Urinary bladder (tissue), 4 donors: ENCODE measurements around the gene RPS8. TPM values are rescaled to one million over a fixed set of nuclear protein-coding genes. Genes with fewer than 3 reads are reported as not detected.
"Not testable (repeated sequence)": the region's sequence is repeated elsewhere in the genome, so short reads cannot be mapped to it uniquely, and the experiment has no call there.

Experiments
- DNase-seq: peaks from one replicate; pipeline ENCODE4 v3.0.0-alpha.2; 2015; ENCODE audit errors: extremely low spot score
- H3K27ac ChIP-seq: one replicate; pipeline ENCODE4 v1.5.1; 2013; ENCODE audit warnings: low read depth, mild to moderate bottlenecking, moderate library complexity
- H3K36me3 ChIP-seq: one replicate; pipeline ENCODE4 v1.6.1; 2013; ENCODE audit warnings: mild to moderate bottlenecking, moderate library complexity; ENCODE audit not compliant: insufficient read depth
- H3K4me1 ChIP-seq: one replicate; pipeline ENCODE4 v1.6.1; 2013; ENCODE audit warnings: mild to moderate bottlenecking, moderate library complexity; ENCODE audit not compliant: insufficient read depth
- H3K4me3 ChIP-seq: one replicate; pipeline ENCODE4 v1.5.1; 2013; ENCODE audit warnings: low read depth, low read length
- WGBS: extraction: QIAGEN DNeasy Blood & Tissue Kit; methylation state at CpG from one replicate; pipeline ENCODE4 v1.1.7; 2013; 5-methylcytosine and 5-hydroxymethylcytosine counted together
- polyA plus RNA-seq: library from polyadenylated mRNA; stranded (reverse); fragments of 200-250 nt; gene quantifications from one replicate; pipeline ENCODE4 v1.2.3, GENCODE V29; 2013
- total RNA-seq: library from RNA; depleted of rRNA; stranded (reverse); fragments of >200 nt; gene quantifications from one replicate; pipeline ENCODE4 v1.2.3, GENCODE V29; 2014
- donor health status: healthy with polysubstance abuse.
- donor health status: healthy.

Gene RPS8
- total and polyA plus RNA-seq, 2 donors: 1,711 to 2,358 TPM

DNA sequence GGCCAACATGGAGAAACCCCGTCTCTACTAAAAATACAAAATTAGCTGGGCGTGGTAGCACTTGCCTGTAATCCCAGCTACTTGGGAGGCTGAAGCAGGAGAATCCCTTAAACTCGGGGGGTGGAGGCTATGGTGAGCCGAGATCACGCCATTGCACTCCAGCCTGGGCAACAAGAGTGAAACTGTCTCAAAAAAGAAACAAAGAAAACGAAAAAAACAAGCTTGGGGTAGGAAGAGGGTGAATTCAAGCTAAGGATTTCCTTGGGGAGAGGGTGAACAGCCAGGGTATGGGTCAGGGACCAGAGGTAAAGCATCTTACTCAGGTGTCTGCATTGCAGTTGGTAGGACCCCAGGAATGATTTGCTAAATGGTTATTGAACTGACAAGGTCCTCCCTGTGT is 8.9 kb upstream of the RPS8 start:
- not testable (repeated sequence) for H3K27ac ChIP-seq, H3K4me1 ChIP-seq, DNase-seq, H3K4me3 ChIP-seq, H3K36me3 ChIP-seq
- WGBS: 96% methylated on average over 6 of the region's 6 CpGs

DNA sequence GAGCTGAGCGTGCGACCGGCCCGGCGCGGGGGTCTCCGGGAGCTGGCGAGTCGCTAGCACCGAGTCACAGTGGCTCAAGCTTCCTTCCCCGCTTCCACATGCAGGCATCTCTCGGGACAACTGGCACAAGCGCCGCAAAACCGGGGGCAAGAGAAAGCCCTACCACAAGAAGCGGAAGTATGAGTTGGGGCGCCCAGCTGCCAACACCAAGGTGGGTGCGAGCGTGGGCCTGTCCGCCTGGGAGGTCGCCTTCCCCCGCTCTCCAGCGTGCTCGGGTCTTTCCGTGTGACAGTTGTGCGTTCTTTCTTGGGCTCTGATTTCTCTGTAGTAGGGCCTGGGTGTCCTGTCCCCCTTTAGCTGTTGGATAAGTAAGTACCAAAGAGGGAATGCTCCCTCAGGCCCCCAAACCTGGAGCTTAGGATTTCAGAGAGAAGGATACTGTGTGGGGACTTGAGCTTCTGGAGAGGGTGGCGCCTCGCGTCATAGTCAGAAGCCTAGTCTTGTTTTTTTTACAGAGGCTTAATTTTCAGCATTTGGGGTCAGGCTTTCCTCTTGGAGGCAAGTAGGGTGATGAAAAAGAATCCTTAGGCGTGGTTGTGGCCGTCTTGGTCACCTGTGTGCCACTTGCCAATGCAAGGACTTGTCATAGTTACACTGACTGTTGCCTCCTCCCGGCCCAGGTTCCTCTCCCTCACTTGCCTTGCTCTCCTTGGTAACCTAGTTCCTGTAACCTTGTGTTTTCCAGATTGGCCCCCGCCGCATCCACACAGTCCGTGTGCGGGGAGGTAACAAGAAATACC is 790 bp downstream of the RPS8 start:
- H3K4me1 ChIP-seq: no peaks in the 10 kb centered on the region
- H3K36me3 ChIP-seq: no peaks in the 10 kb centered on the region
- 6% methylated on average over 36 of the region's 36 CpGs for WGBS
- H3K27ac ChIP-seq: peak overlapping the region; percentile 87
- peak overlapping the region; percentile 79 for H3K4me3 ChIP-seq
- no peak for DNase-seq

DNA sequence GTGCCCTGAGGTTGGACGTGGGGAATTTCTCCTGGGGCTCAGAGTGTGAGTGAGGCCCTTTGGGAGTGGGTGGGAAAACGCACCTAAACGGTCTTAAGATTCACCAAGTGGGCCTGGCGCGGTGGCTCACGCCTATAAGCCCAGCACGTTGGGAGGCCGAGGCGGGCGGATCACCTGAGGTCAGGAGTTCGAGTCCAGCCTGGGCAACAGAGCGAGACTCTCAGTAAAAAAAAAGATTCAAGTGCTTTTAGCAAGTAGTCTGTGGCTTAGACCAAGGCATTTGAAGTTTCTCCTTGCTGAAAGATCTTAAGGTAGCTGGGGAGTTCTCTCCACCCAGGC is 1.4 kb downstream of the RPS8 start:
- WGBS: 51% methylated on average over 12 of the region's 12 CpGs
- no peaks in the 10 kb centered on the region for H3K4me1 ChIP-seq
- H3K36me3 ChIP-seq: no peaks in the 10 kb centered on the region
- H3K27ac ChIP-seq: peak overlapping the region; percentile 87
- DNase-seq: no peak
- H3K4me3 ChIP-seq: peak overlapping the region; percentile 79

DNA sequence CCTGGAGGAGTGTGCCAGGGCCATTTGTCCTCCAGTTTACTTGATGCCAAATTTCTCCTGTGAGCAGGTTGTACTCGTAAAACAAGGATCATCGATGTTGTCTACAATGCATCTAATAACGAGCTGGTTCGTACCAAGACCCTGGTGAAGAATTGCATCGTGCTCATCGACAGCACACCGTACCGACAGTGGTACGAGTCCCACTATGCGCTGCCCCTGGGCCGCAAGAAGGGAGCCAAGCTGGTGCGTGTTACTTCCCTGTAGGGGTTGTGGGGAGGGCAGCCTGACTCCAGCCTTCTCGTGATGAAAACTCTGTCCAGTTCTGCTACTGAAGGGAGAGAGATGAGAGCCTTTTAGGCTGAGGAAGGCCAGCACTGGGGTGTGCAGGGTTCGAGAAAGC is 2.2 kb downstream of the RPS8 start:
- Histone ChIP-seq H3K36me3 (no peaks in the 10 kb centered on the region), H3K4me1 (no peaks in the 10 kb centered on the region), H3K4me3 (no peak overlapping the region), H3K27ac (no peak overlapping the region)
- WGBS: 81% methylated on average over 14 of the region's 14 CpGs
- DNase-seq: no peak

DNA sequence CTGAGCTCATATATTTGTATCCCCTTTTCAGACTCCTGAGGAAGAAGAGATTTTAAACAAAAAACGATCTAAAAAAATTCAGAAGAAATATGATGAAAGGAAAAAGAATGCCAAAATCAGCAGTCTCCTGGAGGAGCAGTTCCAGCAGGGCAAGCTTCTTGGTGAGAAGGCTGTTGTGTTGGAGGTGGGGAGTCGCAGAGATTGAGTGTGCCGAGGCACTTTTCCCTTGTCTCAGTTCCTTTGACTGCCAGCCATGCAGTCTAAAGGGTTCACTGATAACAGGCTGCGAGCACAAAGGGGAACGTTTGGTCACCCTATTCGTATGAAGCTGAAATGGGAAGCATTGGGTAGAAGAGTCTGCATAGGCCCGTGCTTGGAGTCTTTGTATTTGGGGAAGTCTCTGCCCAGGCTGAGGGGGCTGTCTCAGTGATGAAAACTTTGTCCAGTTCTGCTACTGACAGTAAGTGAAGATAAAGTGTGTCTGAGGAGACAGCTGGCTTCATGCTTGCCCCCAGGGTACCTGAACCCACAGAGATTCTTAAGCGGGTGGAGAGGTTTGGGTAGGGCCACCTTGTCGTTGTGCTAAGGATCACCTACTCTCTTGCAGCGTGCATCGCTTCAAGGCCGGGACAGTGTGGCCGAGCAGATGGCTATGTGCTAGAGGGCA is 2.8 kb downstream of the RPS8 start:
- Histone ChIP-seq H3K4me3 (no peak overlapping the region), H3K4me1 (no peaks in the 10 kb centered on the region), H3K27ac (no peak overlapping the region), H3K36me3 (no peaks in the 10 kb centered on the region)
- WGBS: 78% methylated on average over 13 of the region's 13 CpGs
- DNase-seq: no peak

DNA sequence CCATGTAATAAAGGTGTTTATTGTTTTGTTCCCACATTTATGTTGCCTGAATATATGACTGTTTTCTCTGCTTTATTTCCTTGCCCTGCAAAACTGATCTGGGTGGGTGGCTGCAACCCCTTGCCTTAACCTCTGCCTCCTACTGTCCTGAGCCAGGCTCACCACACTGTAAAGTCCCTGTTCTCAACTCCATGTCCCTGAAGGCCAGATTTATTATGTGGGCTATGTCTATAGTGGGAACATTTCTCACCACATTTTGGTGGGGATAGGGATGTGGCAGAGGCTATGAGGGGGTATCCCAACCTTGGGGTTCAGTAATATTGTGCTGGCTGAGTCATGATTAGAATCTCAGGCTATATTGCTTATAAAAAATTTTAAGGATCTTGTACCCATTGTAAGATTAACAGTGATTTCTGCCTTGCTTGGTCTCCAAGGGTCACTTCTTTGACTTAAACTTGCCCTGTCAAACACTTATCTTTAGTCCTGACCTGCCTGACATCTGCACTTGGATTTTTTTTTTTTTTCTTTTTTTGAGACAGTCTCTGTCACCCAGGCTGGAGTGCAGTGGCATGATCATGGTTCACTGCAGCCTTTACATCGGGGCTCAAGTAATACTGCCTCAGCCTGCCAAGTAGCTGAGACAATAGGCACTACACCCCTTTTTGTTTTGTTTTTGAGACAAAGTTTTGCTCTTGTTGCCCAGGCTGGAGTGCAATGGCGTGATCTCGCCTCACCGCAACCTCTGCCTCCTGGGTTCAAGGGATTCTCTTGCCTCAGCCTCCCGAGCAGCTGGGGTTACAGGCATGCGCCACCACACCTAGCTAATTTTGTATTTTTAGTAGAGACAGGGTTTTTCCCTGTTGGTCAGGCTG is 3.6 kb downstream of the RPS8 start:
- H3K27ac ChIP-seq: no peak overlapping the region
- no peak for DNase-seq
- WGBS: 94% methylated on average over 6 of the region's 6 CpGs
- no peaks in the 10 kb centered on the region for H3K36me3 ChIP-seq
- no peaks in the 10 kb centered on the region for H3K4me1 ChIP-seq
- H3K4me3 ChIP-seq: no peak overlapping the region

DNA sequence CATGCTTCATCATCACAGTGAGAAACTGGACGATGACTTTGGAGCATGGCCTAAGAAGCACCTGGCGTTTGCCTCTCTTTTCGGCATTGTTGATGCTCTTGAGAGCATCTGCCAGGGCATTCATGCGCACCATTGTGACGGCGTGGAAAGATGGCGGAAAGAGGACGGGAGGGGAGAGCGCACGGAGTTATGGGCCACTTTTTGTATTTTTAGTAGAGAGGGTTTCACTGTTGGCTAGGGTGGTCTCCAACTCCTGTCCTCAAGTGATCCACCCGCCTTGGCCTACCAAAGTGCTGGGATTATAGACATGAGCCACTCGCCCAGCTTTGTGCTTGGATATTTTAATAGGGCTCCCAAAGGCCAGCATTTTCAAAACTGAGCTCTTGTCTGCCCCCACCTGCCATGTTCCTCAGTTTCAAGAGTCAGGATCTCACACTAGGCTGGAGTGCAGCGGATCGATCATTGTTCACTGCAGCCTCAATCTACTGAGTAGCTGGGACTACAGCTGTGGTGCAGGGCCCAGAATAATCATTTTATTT is 5.3 kb downstream of the RPS8 start:
- Histone ChIP-seq H3K4me3 (no peak overlapping the region), H3K4me1 (no peaks in the 10 kb centered on the region), H3K36me3 (no peaks in the 10 kb centered on the region), H3K27ac (no peak overlapping the region)
- WGBS: 93% methylated on average over 14 of the region's 14 CpGs
- DNase-seq: no peak

DNA sequence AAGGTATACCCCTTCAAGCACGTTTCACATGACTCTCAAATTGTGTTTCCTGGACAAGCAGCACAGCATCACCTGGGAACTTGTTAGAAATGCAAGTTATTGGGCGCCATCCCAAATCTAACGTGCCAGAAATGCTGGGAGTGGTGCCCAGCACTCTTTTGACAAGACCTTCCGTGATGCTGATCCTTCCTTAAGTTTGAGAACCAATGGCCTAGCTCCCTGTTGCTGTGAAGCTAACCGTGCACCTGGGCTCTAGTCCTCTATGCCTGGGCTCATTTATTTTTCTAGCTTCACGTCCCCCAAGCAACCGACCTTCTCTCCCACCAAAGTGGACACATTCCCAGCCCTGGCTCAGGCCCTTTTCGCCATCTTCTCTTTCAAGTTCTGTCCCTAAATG is 8.4 kb downstream of the RPS8 start:
- no peaks in the 10 kb centered on the region for H3K4me1 ChIP-seq
- WGBS: 49% methylated on average over 8 of the region's 8 CpGs
- H3K36me3 ChIP-seq: no peaks in the 10 kb centered on the region
- no peak overlapping the region for H3K27ac ChIP-seq
- peak overlapping the region; percentile 43 for H3K4me3 ChIP-seq
- no peak for DNase-seq

DNA sequence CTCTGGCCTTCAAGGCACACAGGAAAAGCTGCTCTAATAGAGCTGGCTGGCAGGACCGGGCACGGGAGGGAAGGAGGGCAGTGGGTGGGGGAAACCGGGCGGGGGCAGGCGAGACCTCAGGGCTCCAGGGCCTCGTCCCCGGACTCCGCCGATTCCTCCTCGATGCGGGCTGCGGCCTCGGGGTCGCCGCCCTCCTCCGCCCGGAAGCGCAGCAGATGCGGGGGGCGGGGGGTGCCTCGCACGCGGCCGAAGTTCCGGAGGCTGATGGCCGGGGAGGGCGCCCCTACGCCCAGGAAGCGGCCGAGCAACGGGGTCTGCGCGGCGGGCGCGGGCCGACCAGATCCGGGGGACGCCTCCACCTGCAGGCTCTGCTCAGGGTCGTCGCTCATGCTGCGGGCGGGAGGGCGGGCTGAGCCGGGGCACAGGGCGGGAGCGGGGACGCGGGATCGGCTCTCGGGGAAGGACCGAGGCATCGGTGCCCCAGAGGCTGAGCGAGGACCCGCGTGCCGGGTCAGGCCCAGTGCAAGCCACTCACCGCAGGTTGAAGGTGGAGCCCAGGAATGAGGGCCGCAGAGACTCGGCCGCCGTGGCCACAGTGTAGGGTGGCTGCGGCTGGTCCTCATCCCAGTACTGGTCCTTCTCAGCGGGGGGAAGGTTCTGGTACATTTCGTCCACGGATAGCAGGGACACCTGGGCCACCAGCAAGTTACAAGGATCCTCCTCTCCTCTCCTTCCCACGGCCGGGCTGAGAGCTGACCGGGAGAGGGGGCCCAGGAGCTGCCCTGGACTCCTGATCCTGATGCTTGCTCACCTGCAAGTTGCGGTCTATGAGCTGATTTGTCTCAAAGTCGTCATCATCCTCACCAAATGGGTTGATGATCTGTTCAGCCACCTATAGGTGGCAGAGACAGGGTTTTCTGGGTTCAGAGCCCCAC is 9.0 kb downstream of the RPS8 start:
- peak overlapping the region; percentile 43 for H3K4me3 ChIP-seq
- 7% methylated on average over 71 of the region's 71 CpGs for WGBS
- no peak for DNase-seq
- H3K36me3 ChIP-seq: no peaks in the 10 kb centered on the region
- H3K27ac ChIP-seq: no peak overlapping the region
- no peaks in the 10 kb centered on the region for H3K4me1 ChIP-seq

DNA sequence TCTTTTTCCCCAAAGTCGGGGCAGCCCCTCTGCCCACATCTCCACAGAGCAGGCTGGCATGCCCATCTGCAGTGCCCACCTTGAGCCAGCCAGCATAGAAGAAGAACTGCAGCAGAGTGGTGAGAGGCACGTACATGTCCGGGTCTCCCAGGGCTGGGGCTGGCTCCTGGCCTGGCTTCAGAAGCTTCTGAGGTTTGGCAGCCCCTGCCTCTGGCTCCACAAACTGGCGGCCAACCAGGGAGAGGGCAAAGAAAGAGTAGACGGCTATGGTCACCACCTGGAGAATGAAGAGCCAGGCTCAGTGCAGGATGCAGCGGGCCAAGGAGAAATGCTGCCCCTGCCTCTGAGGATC is 9.7 kb downstream of the RPS8 start:
- H3K27ac ChIP-seq: no peak overlapping the region
- H3K4me3 ChIP-seq: no peak overlapping the region
- H3K36me3 ChIP-seq: no peaks in the 10 kb centered on the region
- no peaks in the 10 kb centered on the region for H3K4me1 ChIP-seq
- no peak for DNase-seq
- 81% methylated on average over 6 of the region's 6 CpGs for WGBS

DNA sequence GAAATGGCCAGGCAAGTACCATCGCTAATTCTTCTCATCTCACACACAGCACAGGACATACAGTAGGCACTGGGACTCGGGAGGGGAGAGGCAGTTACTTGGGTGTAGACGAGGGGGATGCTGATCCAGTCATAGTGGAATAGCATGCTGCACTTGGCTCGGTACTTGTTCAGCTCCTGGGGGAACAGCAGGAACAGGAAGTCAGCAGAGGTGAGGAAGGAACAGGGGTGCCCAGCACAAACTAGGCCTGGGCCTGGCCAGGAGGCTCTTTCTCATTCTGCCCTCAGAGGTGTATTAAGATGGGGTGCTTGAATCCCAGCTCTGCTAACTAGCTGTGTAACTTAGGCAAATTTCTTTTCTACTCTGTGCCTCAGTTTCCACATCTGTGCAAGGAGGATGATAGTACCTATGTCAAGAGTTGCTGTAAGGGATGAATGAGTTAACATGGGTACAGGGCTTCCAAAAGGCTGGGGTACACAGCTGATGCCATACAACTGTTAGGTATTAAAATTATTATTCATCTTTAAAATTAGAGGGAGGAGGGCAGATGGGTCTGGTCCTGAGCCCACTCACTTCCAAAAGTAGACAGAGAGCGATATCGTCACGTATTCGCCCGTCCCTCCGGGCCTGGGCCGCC is 10.3 kb downstream of the RPS8 start:
- H3K4me1 ChIP-seq: no peaks in the 10 kb centered on the region
- H3K27ac ChIP-seq: no peak overlapping the region
- H3K36me3 ChIP-seq: no peaks in the 10 kb centered on the region
- 42% methylated on average over 11 of the region's 11 CpGs for WGBS
- DNase-seq: no peak
- H3K4me3 ChIP-seq: no peak overlapping the region

DNA sequence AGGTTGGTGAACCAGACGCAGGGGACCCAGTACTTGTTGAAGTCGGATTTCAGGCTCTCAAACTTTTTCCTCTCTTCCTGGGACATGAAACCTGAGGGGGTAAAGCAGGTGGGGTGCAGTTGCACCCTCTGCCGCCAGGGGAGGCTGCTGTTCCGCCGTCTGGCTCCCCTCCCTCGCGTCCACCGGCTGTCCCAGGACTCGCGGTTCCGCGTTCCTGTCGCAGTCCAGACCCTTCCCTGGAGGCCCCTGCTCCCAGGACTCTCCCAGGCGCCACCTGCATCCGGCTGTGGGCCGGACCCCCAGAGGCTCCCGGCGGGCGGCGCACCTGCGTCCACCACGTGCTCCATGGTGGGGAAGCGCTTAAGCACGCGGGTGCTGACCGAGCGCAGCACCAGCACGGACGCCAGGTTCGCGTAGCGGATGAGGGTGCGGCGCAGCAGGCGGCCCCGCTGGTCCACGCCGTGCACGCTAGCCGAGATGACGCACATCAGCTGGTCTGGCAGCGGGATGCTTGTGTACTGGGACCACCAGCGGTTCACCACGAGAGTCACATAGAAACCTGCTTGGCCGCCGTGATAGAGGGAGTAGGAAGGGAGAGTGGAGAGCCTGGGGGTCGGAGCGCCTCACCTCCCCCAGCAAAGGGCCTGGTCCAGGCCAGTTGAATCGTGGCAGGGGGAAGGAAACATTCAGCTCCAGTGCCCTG is 10.9 kb downstream of the RPS8 start:
- WGBS: 4% methylated on average over 49 of the region's 49 CpGs
- no peaks in the 10 kb centered on the region for H3K4me1 ChIP-seq
- no peak for DNase-seq
- H3K27ac ChIP-seq: peak overlapping the region; percentile 75
- peak overlapping the region; percentile 34 for H3K4me3 ChIP-seq
- H3K36me3 ChIP-seq: no peaks in the 10 kb centered on the region
